Activated T-cell treated with anti-CD3 and anti-CD28 coated beads for 48 hours (primary cell): ENCODE measurements around the gene CPLX3.

Experiments
- DNase-seq: peaks from one replicate; pipeline ENCODE4 v3.0.0-alpha.2; 2020; ENCODE audit warnings: low read depth

The CPLX3 gene

GRCh38 chr15:74828835-74829234 is 2.4 kb downstream of the CPLX3 start:
- no peak for DNase-seq

GRCh38 chr15:74829486-74829885 is 3.1 kb downstream of the CPLX3 start:
- no peak for DNase-seq

- no peak for DNase-seq
These were observed 3.6 kb downstream of the CPLX3 start for GRCh38 chr15:74829991-74830390.

- no peak for DNase-seq
These were observed 4.4 kb downstream of the CPLX3 start for GRCh38 chr15:74830868-74831267.

- no peak for DNase-seq
These were observed 5.5 kb downstream of the CPLX3 start for GRCh38 chr15:74831813-74832495.

GRCh38 chr15:74832826-74833225 is 6.4 kb downstream of the CPLX3 start:
- DNase-seq: no peak

GRCh38 chr15:74833376-74834107 is 7.1 kb downstream of the CPLX3 start:
- DNase-seq: no peak

- DNase-seq: peak; percentile 40
These were observed 8.9 kb downstream of the CPLX3 start for GRCh38 chr15:74835312-74835823.

- DNase-seq: no peak
These were observed 10.4 kb downstream of the CPLX3 start for GRCh38 chr15:74836846-74837245.

GRCh38 chr15:74837482-74838136 is 11.2 kb downstream of the CPLX3 start:
- DNase-seq: no peak

GRCh38 chr15:74838137-74838516 is 11.7 kb downstream of the CPLX3 start:
- no peak for DNase-seq

- DNase-seq: no peak
These were observed 12.5 kb downstream of the CPLX3 start for GRCh38 chr15:74838746-74839525.

GRCh38 chr15:74839526-74840395 is 13.3 kb downstream of the CPLX3 start:
- no peak for DNase-seq

- no peak for DNase-seq
These were observed 14.7 kb downstream of the CPLX3 start for GRCh38 chr15:74840851-74841775.

GRCh38 chr15:74841891-74842373 is 15.5 kb downstream of the CPLX3 start:
- DNase-seq: no peak

GRCh38 chr15:74842581-74843444 is 16.4 kb downstream of the CPLX3 start, which contains the start of gene ULK3:
ULK3 (minus strand) TSS chr15:74843156; CDS start chr15:74843105, 51 bp downstream.
- peak; percentile 94 for DNase-seq

- DNase-seq: no peak
These were observed 17.0 kb downstream of the CPLX3 start for GRCh38 chr15:74843445-74843828.

GRCh38 chr15:74843891-74844299 is 17.5 kb downstream of the CPLX3 start:
- DNase-seq: no peak
